ENCODE data around the gene CIROP.
A peak's percentile ranks its signal among the peaks of the same experiment; 100 is the strongest.

CIROP gene

GRCh38 chr14:23122086-23122485 lies 17.3 kb upstream of the CIROP start:
- Histone ChIP-seq H2AK5ac (ENCODE audit: low read length) (no peak overlapping the region), H3K4me1 (ENCODE audit: control insufficient read depth in 1 of 2, insufficient read depth in 2 of 2, low read length in 2 of 2) (peaks cover 0 to 2% of the 10 kb centered on the region in 2 experiments), H4K91ac (ENCODE audit: low read depth, low read length) (no peak overlapping the region), H3K23ac (ENCODE audit: low read length) (no peak overlapping the region), H3K4me2 (ENCODE audit: low read length) (no peak overlapping the region), H2BK5ac (ENCODE audit: low read depth, low read length, poor library complexity) (no peak overlapping the region), H4K8ac (ENCODE audit: low read depth, low read length) (no peak overlapping the region), H3K18ac (ENCODE audit: low read length) (no peak overlapping the region), H2BK12ac (ENCODE audit: low read length) (no peak overlapping the region), H2BK120ac (ENCODE audit: insufficient read depth, low read length, poor library complexity) (no peak overlapping the region), H3K4me3 (ENCODE audit: low read depth, low read length) (no peak overlapping the region), H3K27me3 (ENCODE audit: insufficient read depth, low read length) (no peaks in the 10 kb centered on the region), H3K36me3 (ENCODE audit: control insufficient read depth in 1 of 2, insufficient read depth in 2 of 2, low read length in 2 of 2) (peaks cover 2 to 5% of the 10 kb centered on the region in 2 experiments), H3K79me2 (ENCODE audit: control insufficient read depth, insufficient read depth, low read length, poor library complexity) (no peaks in the 10 kb centered on the region), H4K12ac (ENCODE audit: low read depth, low read length) (no peak overlapping the region), H3K14ac (ENCODE audit: low read length) (no peak overlapping the region), H3K27ac (ENCODE audit: low read depth, low read length) (no peak overlapping the region), H3K9me3 (ENCODE audit: insufficient read depth, low read depth, low read length) (no peaks in the 10 kb centered on the region), H2AFZ (ENCODE audit: insufficient read depth, low read length, poor library complexity) (no peak overlapping the region), H3K79me1 (ENCODE audit: low read length) (no peaks in the 10 kb centered on the region), H3K4ac (ENCODE audit: low read depth, low read length) (no peak overlapping the region), H3K9ac (ENCODE audit: low read length) (no peak overlapping the region)
- WGBS (ENCODE audit: extremely low coverage, insufficient coverage, insufficient read length) = no CpG with 5 or more reads among the region's 6 CpGs
- no peak for DNase-seq

DNA sequence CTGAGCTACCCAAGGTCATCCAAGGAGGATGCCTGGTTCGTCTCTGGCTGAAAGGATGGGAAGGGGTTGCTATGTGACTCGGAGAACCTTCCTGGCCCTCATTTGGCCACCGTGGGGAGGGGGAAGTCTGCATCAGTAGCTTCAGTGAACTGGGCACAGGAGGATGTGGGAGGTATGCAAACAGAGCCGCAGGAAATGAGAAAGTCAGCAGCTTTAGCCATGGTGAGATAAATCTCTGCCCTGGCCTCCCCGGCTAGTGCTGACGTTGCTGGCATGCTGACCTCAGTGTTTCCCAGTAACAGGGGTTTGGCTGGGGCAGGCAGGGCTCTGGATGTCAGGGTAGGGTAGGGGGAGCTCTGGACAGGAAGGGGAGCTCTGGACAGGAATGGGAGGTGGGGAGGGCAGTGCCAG lies 16.6 kb upstream of the CIROP start:
- Histone ChIP-seq H3K4me2 (ENCODE audit: low read length) (no peak overlapping the region), H2BK5ac (ENCODE audit: low read depth, low read length, poor library complexity) (no peak overlapping the region), H3K79me2 (ENCODE audit: control insufficient read depth, insufficient read depth, low read length, poor library complexity) (no peaks in the 10 kb centered on the region), H3K27me3 (ENCODE audit: insufficient read depth, low read length) (no peaks in the 10 kb centered on the region), H2BK120ac (ENCODE audit: insufficient read depth, low read length, poor library complexity) (no peak overlapping the region), H4K12ac (ENCODE audit: low read depth, low read length) (no peak overlapping the region), H2AK5ac (ENCODE audit: low read length) (no peak overlapping the region), H3K9ac (ENCODE audit: low read length) (no peak overlapping the region), H3K4me3 (ENCODE audit: low read depth, low read length) (no peak overlapping the region), H3K79me1 (ENCODE audit: low read length) (no peaks in the 10 kb centered on the region), H4K91ac (ENCODE audit: low read depth, low read length) (no peak overlapping the region), H3K9me3 (ENCODE audit: insufficient read depth, low read depth, low read length) (no peaks in the 10 kb centered on the region), H3K4me1 (ENCODE audit: control insufficient read depth in 1 of 2, insufficient read depth in 2 of 2, low read length in 2 of 2) (peaks cover 0 to 2% of the 10 kb centered on the region in 2 experiments), H3K18ac (ENCODE audit: low read length) (no peak overlapping the region), H3K36me3 (ENCODE audit: control insufficient read depth in 1 of 2, insufficient read depth in 2 of 2, low read length in 2 of 2) (no peaks in the 10 kb centered on the region), H4K8ac (ENCODE audit: low read depth, low read length) (no peak overlapping the region), H3K14ac (ENCODE audit: low read length) (no peak overlapping the region), H2AFZ (ENCODE audit: insufficient read depth, low read length, poor library complexity) (no peak overlapping the region), H3K27ac (ENCODE audit: low read depth, low read length) (no peak overlapping the region), H3K4ac (ENCODE audit: low read depth, low read length) (no peak overlapping the region), H3K23ac (ENCODE audit: low read length) (no peak overlapping the region), H2BK12ac (ENCODE audit: low read length) (peak overlapping the region; percentile 27)
- peak; percentile 9 to 37 for DNase-seq
- WGBS (ENCODE audit: extremely low coverage, insufficient coverage, insufficient read length) = no CpG with 5 or more reads among the region's 6 CpGs

GRCh38 chr14:23120541-23121251 lies 15.9 kb upstream of the CIROP start:
- no peak overlapping the region for H3K23ac ChIP-seq (ENCODE audit: low read length)
- no peak overlapping the region for H4K12ac ChIP-seq (ENCODE audit: low read depth, low read length)
- no peaks in the 10 kb centered on the region for H3K79me1 ChIP-seq (ENCODE audit: low read length)
- no peak overlapping the region for H4K91ac ChIP-seq (ENCODE audit: low read depth, low read length)
- H3K4me2 ChIP-seq (ENCODE audit: low read length) = no peak overlapping the region
- H3K4me1 ChIP-seq (ENCODE audit: control insufficient read depth in 1 of 2, insufficient read depth in 2 of 2, low read length in 2 of 2) = peaks cover 0 to 2% of the 10 kb centered on the region in 2 experiments
- peak; percentile 80 to 96 for DNase-seq
- H3K9ac ChIP-seq (ENCODE audit: low read length) = no peak overlapping the region
- no peak overlapping the region for H2BK120ac ChIP-seq (ENCODE audit: insufficient read depth, low read length, poor library complexity)
- H3K14ac ChIP-seq (ENCODE audit: low read length) = no peak overlapping the region
- H3K27ac ChIP-seq (ENCODE audit: low read depth, low read length) = no peak overlapping the region
- no peak overlapping the region for H3K4ac ChIP-seq (ENCODE audit: low read depth, low read length)
- H3K18ac ChIP-seq (ENCODE audit: low read length) = no peak overlapping the region
- H3K9me3 ChIP-seq (ENCODE audit: insufficient read depth, low read depth, low read length) = no peaks in the 10 kb centered on the region
- H3K79me2 ChIP-seq (ENCODE audit: control insufficient read depth, insufficient read depth, low read length, poor library complexity) = no peaks in the 10 kb centered on the region
- H4K8ac ChIP-seq (ENCODE audit: low read depth, low read length) = no peak overlapping the region
- WGBS (ENCODE audit: extremely low coverage, insufficient coverage, insufficient read length) = no CpG with 5 or more reads among the region's 9 CpGs
- H2AFZ ChIP-seq (ENCODE audit: insufficient read depth, low read length, poor library complexity) = no peak overlapping the region
- H2AK5ac ChIP-seq (ENCODE audit: low read length) = no peak overlapping the region
- H2BK12ac ChIP-seq (ENCODE audit: low read length) = no peak overlapping the region
- no peak overlapping the region for H2BK5ac ChIP-seq (ENCODE audit: low read depth, low read length, poor library complexity)
- no peaks in the 10 kb centered on the region for H3K36me3 ChIP-seq (ENCODE audit: control insufficient read depth in 1 of 2, insufficient read depth in 2 of 2, low read length in 2 of 2)
- H3K27me3 ChIP-seq (ENCODE audit: insufficient read depth, low read length) = no peaks in the 10 kb centered on the region
- H3K4me3 ChIP-seq (ENCODE audit: low read depth, low read length) = no peak overlapping the region

DNA sequence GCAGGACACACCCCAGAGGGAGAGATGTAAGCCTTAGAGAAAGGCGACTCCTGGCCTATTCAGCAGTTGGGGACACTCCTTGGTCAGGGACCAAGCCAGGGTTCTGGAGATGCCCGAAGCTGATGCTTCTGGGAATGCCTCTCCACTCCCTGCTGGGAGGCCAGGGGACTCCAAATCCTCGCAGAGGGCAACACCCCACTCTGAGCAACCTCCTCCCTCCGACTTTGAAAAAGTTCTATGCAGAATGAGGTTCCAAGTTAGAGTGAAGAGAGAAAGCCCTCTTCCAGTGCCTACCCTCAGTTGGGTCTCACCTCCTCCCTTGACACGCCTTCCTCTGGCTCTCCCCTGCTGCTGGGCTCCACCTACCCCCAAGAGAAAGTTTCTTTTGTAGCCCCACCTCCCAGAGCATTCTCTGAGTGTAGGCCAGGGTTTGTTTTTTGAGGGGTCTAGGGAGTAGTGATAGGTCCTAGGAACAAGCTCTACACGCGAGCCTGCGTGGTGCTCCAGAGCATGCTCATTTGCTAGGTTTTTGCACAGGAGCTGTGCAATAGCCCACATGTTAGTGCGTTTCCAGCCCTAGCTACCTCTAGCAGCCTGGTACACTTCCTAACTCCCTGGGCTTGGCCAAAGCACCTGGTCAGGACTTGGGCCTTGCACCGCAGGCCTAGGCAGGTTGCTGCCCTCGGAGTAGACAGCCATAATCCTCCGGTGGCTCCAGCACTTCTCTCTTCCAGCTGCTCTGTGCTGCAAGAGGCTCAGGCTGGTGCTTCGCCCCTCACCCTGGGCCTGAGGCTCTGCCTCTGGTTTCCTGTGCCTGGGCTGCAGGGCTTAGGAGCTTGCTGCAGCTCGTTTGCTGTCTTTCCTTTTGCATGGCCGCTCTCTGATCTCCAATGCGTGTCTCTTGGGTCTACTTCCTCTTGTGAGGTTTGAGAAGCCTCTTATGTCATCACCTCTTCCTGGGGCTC lies 14.9 kb upstream of the CIROP start:
- DNase-seq = no peak
- Histone ChIP-seq H3K4me1 (ENCODE audit: control insufficient read depth in 1 of 2, insufficient read depth in 2 of 2, low read length in 2 of 2) (peaks cover 3 to 6% of the 10 kb centered on the region in 2 experiments), H4K8ac (ENCODE audit: low read depth, low read length) (no peak overlapping the region), H2AK5ac (ENCODE audit: low read length) (no peak overlapping the region), H3K14ac (ENCODE audit: low read length) (no peak overlapping the region), H3K27me3 (ENCODE audit: insufficient read depth, low read length) (no peaks in the 10 kb centered on the region), H2BK5ac (ENCODE audit: low read depth, low read length, poor library complexity) (no peak overlapping the region), H3K4me2 (ENCODE audit: low read length) (no peak overlapping the region), H3K18ac (ENCODE audit: low read length) (no peak overlapping the region), H3K9me3 (ENCODE audit: insufficient read depth, low read depth, low read length) (no peaks in the 10 kb centered on the region), H2BK12ac (ENCODE audit: low read length) (no peak overlapping the region), H3K23ac (ENCODE audit: low read length) (no peak overlapping the region), H2BK120ac (ENCODE audit: insufficient read depth, low read length, poor library complexity) (no peak overlapping the region), H4K12ac (ENCODE audit: low read depth, low read length) (no peak overlapping the region), H3K4me3 (ENCODE audit: low read depth, low read length) (no peak overlapping the region), H3K4ac (ENCODE audit: low read depth, low read length) (no peak overlapping the region), H3K27ac (ENCODE audit: low read depth, low read length) (no peak overlapping the region), H4K91ac (ENCODE audit: low read depth, low read length) (no peak overlapping the region), H3K79me2 (ENCODE audit: control insufficient read depth, insufficient read depth, low read length, poor library complexity) (no peaks in the 10 kb centered on the region), H3K9ac (ENCODE audit: low read length) (no peak overlapping the region), H3K36me3 (ENCODE audit: control insufficient read depth in 1 of 2, insufficient read depth in 2 of 2, low read length in 2 of 2) (no peaks in the 10 kb centered on the region), H3K79me1 (ENCODE audit: low read length) (no peaks in the 10 kb centered on the region), H2AFZ (ENCODE audit: insufficient read depth, low read length, poor library complexity) (no peak overlapping the region)
- WGBS (ENCODE audit: extremely low coverage, insufficient coverage, insufficient read length) = no CpG with 5 or more reads among the region's 16 CpGs
